GM19043 (cell line): ENCODE data around the gene GPBAR1.
"Not testable (repeated sequence)": the region's sequence is repeated elsewhere in the genome, so short reads cannot be mapped to it uniquely, and the experiment has no call there.

Experiments used
- ATAC-seq: cut with Tn5 transposase; IDR thresholded peaks from one replicate; pipeline ENCODE4 v1.9.1; 2021; ENCODE audit warnings: low read depth; ENCODE audit not compliant: unreplicated experiment

GPBAR1 gene

GRCh38 chr2:218265626-218266025, 4.8 kb downstream of the GPBAR1 start:
- ATAC-seq, result no peak

- ATAC-seq, result no peak
Observed at GRCh38 chr2:218266316-218266979, 5.6 kb downstream of the GPBAR1 start.

GRCh38 chr2:218267259-218267658, 6.4 kb downstream of the GPBAR1 start:
- no peak for ATAC-seq

- peak; percentile 90 for ATAC-seq
Observed at GRCh38 chr2:218269900-218270720, 9.3 kb downstream of the GPBAR1 start, which contains the start of the genes AAMP and PNKD. Gene AAMP (minus strand): TSS chr2:218270137. CDS start chr2:218270086, 51 bp downstream. Gene PNKD (plus strand): TSS chr2:218270519. CDS start chr2:218270536, 17 bp downstream.

- no peak for ATAC-seq
Observed at GRCh38 chr2:218270721-218271486, 10.1 kb downstream of the GPBAR1 start.

- ATAC-seq, result no peak
Observed at GRCh38 chr2:218271487-218271797, 10.6 kb downstream of the GPBAR1 start.

- ATAC-seq, result no peak
Observed at GRCh38 chr2:218271865-218272530, 11.2 kb downstream of the GPBAR1 start.

- ATAC-seq, result no peak
Observed at GRCh38 chr2:218272531-218273212, 11.9 kb downstream of the GPBAR1 start.

GRCh38 chr2:218273214-218273907, 12.5 kb downstream of the GPBAR1 start:
- not testable (repeated sequence) for ATAC-seq

GRCh38 chr2:218273908-218274249, 13.1 kb downstream of the GPBAR1 start:
- no peak for ATAC-seq

GRCh38 chr2:218274586-218274985, 13.8 kb downstream of the GPBAR1 start:
- ATAC-seq, result no peak

- ATAC-seq, result no peak
Observed at GRCh38 chr2:218275371-218276072, 14.7 kb downstream of the GPBAR1 start.

GRCh38 chr2:218276986-218277755, 16.4 kb downstream of the GPBAR1 start:
- no peak for ATAC-seq

GRCh38 chr2:218277921-218278320, 17.1 kb downstream of the GPBAR1 start:
- no peak for ATAC-seq

- ATAC-seq, result no peak
Observed at GRCh38 chr2:218278531-218279360, 17.9 kb downstream of the GPBAR1 start.

GRCh38 chr2:218280260-218280870, 19.6 kb downstream of the GPBAR1 start:
- ATAC-seq, result no peak

GRCh38 chr2:218281449-218281848, 20.6 kb downstream of the GPBAR1 start:
- no peak for ATAC-seq
